SU-DHL-6 (cell line): Measurements from ENCODE around the gene TTYH1.

Experiments
- CTCF ChIP-seq: fragments of 200-600 bp; sonication (generic); IDR thresholded peaks from one replicate; pipeline ENCODE4 v1.5.1; 2017; ENCODE audit warnings: antibody characterized with exemption, mild to moderate bottlenecking, low read length, moderate library complexity; ENCODE audit not compliant: insufficient read depth, poor library complexity, severe bottlenecking
- EZH2phosphoT487 ChIP-seq: fragments of 200-600 bp; sonication (generic), shearing (Covaris generic); conservative IDR thresholded peaks from 2 replicates; pipeline ENCODE4 v1.6.1; 2018; ENCODE audit warnings: mild to moderate bottlenecking, antibody characterized with exemption, low read length, moderate library complexity, mixed read lengths

- TF ChIP-seq CTCF (no peak), EZH2phosphoT487 (no peak)
Measured at GRCh38 chr19:54480051-54480450, 64.8 kb downstream of the TTYH1 start.
